HL-60/S4 (cell line): ENCODE results near the gene KLF18.
"Not testable (repeated sequence)": the region's sequence is repeated elsewhere in the genome, so short reads cannot be mapped to it uniquely, and the experiment has no call there.

ENCODE experiments used
- in situ Hi-C: fragments of 300-500 bp; cut with MboI; formaldehyde crosslinking; loops from 2 replicates; pipeline ENCODE4 v1.14.3; 2022; ENCODE audit warnings: low sequenced_read_pairs

The KLF18 gene

DNA sequence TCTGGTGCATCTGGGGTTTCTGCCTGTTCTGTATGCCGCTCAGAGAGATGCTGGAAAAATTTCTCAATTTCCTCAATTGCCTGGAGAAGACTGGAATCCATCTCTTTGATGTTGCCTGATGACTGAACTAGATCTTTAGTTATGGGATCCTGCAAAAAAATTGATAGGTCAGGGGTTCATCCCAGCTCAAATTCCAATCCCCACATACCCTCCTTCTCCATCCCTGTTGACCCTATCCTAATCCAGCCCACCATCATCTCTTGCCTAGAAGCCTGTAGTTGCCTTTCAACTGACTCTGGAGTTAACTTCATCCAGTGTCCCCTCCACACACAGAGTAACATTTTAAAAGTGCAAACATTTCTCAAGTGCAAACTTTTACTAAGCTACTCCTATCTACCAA, at the start of gene KLF18:
TSS of gene KLF18 (minus strand) at position 101 of the 400 bp plus-strand sequence. CDS start at position 101, 0 bp downstream.
- in situ Hi-C loops, result no loop called here

DNA sequence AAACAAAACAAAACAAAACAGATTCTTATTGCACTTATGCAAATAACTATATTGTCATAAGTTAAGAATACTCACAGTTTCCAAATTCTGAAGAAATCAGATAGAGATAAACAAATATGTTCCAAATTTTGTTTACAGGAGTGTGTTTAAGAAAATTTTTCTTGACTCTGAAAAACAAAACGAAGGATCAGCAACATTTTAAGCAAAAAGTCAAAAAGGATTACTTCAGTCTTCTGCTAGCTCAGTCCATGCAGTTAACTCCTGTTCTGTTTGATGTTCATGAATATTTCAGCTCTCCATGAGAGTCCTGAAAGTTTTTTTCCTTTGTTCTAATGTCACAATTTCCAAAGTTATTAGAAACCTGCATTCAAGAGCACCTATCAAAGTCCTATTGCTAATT, 33.2 kb upstream of the KLF18 start:
- in situ Hi-C loops, result no loop called here

DNA sequence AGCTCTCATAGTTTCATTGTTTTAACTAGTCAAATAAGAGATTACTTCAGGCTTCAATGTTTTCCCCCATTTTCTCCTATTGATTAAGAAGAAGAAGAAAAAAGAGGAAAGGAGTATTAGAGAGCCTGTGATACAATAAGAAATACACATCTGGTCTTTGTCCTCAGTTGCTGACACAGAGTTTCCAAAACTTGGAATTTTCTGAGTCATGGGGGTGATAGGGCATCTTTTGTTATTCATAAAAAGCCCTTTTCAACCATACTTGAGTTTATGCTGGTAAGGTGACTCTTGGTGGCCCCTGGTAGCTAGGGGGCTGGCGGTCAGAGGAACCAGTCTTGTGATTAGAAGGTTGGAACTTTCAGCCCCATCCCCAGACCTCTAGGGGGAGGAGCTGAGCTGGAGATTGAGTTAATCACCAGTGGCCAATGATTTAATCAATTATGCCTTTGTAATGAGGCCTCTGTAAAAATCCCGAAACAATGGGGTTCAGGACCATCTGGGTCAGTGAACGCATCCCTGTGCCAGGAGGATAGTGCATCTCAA, 28.9 kb upstream of the KLF18 start:
- in situ Hi-C loops, result no loop called here

DNA sequence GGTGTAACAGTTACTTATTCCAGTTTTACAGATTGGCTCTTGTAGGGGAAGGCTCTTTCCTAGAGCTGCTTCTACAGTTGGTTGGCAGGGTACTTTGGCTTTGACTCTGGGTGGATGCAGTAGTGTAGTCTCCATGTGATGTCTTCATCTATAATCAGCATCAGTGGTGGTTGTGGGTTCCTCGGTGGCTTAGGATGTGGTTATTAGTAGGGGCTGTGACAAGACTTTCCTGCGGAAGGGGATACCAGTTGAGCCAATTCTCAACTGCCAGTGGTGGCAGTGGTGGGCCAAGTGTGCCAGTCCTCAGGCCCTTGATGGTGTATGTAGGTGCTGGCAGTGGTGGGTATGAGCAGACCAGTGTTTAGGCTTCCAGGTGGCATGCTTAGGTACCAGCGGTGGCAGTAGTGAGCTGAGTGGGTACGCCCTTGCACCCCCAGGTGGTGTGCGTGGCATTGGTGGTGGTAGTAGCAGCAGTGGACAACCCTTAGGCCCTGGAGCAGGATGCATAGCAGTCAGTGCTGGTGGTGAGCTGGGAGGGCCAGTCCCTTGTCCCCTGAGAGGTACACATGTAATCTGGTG, 27.2 kb upstream of the KLF18 start:
- in situ Hi-C loops, result no loop called here

DNA sequence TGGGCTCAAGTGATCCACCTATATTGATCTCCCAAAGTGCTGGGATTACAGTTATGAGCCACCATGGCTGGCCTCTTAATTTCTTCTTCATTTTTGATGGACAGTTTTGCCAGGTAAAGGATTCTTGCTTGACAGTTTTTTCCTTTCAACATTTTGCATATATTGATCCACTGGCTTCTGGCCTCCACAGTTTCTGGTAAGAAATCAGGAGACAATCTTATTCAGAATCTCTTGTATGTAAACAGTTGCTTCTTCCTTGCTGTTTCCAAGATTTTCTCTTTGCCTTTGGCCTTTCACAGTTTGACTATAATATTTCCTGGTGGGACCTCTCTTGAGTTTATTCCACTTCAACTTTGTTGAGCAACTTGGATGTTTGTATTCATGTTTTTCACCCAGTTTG, 20.1 kb upstream of the KLF18 start:
- in situ Hi-C loops, result no loop called here

DNA sequence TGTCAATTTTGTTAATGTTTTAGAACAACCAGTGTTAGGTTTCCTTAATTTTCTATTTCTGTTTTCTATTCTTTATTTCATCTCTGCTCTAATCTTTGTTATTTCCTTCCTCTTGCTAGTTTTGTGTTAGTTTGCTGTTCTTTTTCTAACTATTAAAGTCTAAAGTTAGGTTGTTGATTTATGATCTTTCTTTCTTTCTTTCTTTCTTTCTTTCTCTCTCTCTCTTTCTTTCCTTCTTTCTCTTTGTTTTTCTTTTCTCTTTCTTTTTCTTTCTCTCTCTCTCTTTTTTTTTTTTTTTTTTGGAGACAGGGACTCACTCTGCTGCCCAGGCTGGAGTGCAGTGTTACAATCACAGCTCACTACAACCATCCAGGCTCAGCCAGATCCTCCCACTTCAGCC, 17.4 kb upstream of the KLF18 start:
- in situ Hi-C loops, result no loop called here

DNA sequence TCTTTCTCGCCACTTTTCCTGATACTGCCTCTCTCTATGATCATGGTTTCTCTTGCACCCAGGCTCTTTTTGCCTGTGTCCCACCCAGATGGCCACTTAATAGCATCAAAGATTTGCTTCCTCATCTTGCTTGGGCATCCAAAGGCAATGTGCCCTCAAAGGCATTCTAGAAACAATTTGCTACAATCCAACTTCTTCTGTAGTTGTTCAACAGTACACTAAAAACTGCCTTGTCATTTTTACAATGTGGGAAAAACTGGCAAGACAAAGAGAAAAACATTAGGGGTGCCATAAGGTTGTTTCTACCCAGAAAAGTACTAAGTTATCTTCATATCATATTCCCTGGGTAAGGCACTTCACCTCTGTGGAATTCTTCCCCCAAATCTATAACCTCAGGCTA, 16.5 kb upstream of the KLF18 start:
- in situ Hi-C loops, result no loop called here

DNA sequence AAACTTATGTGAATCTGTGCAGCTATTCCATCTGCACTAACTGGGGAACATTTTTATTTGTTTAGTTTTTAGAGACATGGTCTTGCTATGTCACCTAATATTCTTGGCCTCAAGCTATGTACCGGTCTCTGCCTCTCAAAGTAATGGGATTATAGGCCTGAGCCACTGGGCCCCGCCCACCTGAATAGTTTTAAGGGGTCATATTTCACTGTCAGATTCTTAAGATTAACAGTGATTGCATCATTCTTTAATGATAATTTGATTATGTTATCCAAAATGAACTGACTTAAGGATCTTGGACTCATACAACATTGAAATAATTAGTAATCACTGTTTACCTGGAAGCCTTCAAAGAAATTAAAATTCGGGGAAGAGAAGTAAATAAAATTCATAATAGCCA, 12.6 kb upstream of the KLF18 start:
- in situ Hi-C loops, result no loop called here

DNA sequence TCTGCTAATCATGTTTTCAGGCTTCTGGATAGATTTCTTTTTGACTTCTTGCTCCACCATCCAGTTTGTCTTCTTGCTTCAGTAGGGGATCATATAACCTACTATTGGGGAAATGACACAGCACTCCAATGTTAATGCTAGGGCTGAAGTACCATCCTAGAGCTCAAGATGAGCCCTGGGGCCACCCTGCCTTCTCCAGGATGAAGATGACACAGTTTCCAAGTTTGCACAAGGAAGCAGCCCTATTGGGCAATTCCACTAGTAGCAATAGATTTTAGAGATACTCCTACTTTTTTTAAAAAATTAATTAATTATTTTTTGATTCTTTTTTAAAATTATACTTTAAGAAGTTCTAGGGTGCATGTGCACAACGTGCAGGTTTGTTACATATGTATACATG, 11.3 kb upstream of the KLF18 start:
- in situ Hi-C loops, result no loop called here

DNA sequence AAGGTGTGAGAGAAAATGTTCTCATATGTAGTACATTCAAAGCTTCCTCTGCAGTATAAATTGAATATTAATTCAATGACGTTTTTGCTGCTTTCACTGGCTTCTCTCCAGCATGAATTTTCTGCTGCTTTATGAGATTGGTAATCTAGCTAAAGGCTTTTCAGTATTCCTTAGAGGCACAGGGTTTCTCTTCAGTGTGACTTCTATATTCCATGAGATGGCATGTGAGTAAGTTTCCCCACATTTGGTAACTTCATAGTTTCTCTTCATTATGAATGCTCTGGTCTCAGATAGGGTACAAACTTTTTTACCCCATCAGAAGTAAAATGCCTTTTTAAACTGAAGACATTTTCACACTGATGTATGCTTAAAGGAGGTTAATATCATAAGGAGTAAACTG, 10.4 kb upstream of the KLF18 start:
- in situ Hi-C loops, result no loop called here

DNA sequence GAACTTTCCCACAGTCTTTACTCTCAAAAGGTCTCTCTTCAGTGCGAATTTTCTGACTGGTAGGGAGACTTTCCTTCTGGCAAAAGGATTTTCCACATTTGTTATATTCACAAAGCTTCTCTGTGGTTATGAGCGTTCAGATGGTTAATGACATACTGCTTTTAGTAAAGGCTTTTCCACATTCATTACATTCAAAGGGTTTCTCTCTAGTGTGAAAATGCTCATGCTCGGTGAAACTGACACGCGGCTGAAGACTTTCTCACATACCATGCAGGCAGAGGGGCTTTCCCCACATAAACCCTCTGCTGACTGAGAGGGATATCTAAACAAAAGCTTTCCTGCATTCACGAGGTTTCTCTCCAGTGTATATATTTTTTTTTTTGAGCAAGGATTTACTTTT, 9.9 kb upstream of the KLF18 start:
- in situ Hi-C loops, result no loop called here

DNA sequence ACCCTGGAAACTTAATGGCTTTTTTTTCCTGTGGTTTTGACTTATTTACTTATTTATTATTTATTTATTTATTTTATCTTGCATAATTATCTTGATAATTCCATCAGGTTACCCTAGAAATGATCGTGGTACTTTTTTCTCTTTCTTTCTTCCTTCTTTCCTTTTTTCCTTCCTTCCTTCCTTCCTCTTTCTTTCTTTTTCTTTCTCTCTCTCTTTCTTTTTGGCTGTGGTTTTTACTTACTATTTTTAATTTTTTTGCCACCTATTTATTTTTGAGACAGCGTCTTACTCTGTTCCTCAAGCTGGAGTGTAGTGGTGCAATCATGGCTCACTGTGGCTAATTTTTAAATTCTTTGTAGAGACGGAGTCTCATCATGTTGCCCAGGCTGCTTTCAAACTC, 6.2 kb upstream of the KLF18 start:
- in situ Hi-C loops, result no loop called here

DNA sequence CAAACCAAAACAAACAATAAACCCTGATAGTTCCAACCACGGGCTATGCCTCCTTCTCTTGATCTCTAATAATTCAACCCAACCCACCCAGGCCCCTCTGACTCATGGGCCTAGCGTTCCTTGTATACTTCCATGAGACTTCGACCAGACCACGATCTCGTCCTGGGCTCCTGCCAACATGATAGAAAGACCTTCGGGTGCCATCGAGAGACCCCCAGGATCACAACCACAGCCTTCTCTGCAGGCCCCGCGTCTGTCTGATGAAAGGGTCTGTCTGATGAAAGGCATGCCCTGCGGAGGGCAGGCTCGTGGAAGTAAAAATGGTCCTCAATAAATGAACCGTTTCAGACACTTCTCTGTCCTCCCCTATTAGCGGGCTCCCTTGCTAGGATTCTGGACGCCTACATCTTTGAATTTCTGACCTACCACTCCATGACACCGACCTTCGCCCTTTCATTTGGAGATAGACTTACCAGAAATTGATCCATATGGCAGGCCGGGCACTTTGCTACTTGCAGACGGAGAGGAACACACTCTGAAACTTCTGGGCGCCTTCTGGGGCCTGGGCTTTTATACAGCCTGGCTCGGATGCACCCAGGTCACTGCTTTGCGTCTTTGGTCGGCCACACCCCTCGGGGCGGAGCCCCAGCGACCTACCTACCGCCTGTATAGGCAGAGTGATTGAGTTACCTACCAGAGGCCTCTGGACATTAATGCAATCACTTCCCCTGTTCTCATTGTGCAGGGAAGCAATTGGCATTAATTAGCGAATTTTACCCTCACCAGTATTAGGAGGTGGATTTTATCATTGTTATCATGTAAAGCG, 5.3 kb upstream of the KLF18 start:
- in situ Hi-C loops, result no loop called here

DNA sequence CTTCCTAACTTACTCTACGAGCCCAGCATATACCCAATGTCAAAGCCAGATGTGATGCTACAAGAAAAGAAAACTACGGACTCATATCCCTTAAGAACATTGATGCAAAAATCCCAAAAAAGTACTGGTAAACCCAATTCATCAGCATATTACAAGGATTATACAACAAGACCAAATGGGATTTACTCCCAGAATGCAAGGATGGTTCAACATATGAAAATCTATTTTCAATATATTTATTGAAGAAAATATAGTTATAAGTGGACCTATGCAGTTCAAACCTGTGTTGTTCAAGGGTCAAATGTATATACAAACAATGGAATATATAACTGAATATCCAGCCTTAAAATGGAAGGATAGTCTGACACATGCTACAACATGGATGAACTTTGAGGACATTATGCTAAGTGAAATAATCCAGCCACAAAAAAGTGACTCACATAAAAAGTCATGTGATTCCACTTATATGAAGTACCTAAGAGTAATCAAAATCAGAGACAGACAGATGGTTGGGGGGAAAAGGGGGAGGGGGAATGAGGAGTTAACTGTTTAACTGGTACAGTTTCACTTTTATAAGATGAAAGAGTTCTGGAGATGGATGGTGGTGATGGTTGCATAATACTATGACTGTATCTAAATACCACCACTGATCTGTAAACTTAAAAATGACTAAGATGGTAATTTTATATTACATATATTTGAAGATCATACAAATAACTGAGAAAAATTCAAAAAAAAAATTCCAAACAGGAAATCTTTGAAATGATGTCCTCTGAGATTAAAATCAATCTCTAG, 3.7 kb upstream of the KLF18 start:
- in situ Hi-C loops, result no loop called here

DNA sequence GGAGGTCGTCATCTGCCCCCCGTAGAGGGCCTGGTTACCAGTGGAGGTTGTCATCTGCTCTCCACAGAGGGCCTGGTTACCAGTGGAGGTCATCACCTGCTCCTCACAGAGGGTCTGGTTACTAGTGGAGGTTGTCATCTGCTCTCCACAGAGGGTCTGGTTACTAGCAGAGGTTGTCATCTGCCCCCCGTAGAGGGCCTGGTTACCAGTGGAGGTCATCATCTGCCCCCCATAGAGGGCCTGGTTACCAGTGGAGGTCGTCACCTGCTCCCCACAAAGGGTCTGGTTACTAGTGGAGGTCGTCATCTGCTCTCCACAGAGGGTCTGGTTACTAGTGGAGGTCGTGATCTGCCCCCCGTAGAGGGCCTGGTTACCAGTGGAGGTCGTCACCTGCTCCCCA, 1.9 kb downstream of the KLF18 start:
- in situ Hi-C loops, result not testable (repeated sequence)

DNA sequence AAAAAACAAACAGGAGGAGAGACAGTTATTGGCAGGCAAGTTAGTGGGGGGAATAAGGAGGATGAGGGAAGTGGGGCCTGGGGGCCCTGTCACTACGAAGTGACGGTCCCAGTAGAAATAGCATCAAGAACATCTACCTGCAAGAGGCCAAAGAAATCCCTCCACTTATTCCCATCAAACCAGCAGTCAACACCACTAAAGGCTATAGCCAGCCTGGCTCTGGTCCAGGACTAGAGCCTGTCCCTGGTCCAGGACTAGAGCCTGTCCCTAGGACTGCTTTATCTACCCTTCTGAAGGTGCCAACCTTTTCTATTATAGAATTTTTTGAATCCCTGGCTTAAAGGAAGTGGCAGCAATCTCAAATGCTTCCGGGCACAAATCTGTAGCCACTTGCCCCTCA, 3.2 kb downstream of the KLF18 start:
- in situ Hi-C loops, result no loop called here

DNA sequence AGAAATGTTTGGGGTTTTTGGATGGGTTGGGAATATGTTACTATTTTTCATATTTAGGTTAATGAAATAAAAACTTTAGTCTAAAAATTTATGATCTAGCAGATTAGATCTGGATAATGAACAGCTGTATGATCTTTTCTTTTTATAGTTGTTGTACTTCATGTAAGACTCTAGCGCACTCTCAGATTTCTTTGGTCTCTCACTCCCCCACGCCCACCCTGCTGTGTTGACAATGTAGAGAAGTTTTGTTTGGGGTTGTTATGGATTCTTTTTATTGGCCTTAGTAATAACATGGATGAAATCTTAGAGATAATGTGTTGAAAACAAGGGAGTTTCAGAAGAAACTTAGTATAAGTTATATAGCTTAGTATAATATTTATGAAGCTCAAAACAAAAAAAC, 5.5 kb downstream of the KLF18 start:
- in situ Hi-C loops, result no loop called here

DNA sequence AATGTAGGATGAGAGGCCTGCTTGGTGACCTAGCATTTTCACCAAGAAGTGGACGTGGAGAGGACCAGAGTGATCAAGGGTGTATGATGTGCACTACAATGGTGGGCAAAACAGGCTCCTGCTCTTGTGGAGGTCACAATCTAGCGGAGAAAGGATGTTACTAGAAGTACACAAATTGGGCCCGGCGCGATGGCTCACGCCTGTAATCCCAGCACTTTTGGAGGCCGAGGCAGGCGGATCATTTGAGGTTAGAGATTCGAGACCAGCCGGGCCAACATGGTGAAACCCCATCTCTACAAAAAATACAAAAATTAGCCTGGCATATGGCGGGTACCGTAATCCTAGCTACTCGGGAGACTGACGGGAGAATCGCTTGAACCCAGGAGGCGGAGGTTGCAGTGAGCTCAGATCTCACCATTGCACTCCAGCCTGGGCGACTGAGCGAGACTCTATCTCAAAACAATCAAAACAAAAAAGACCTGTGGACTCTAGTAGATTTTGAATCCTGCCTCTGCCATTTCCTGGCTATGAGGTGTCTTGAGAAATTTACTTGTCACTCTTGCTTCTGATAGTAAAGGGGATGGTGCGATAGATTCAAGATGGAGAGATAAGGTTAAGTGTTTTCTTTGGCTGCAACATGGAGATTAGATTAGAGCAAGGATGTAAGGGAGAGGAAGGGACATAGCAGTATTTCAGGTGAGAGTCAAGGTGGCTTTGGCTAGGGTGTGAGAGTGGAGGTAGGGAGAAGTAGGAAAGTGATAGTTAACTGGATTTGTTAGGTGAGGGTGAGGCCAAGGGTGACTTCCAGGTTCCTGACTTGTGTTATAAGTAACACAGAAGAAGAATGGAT, 7.1 kb downstream of the KLF18 start:
- in situ Hi-C loops, result no loop called here

DNA sequence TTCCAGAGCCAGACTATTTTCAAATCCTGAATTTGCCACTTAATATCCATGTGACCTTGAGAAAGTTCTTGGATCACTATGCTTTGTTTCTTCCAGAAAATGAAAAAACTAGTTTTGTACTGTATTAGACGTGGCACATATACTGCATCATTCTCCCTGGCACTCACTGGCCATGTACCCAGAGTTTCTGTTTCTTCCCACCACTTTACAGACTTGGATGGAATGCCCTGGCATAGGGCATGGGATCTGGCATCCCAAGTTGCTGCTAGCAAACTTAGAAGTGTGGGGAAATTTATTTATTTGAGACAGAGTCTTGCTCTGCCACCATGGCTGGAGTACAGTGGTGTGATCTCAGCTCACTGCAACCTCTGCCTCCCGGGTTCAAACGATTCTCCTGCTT, 10.0 kb downstream of the KLF18 start:
- in situ Hi-C loops, result no loop called here

DNA sequence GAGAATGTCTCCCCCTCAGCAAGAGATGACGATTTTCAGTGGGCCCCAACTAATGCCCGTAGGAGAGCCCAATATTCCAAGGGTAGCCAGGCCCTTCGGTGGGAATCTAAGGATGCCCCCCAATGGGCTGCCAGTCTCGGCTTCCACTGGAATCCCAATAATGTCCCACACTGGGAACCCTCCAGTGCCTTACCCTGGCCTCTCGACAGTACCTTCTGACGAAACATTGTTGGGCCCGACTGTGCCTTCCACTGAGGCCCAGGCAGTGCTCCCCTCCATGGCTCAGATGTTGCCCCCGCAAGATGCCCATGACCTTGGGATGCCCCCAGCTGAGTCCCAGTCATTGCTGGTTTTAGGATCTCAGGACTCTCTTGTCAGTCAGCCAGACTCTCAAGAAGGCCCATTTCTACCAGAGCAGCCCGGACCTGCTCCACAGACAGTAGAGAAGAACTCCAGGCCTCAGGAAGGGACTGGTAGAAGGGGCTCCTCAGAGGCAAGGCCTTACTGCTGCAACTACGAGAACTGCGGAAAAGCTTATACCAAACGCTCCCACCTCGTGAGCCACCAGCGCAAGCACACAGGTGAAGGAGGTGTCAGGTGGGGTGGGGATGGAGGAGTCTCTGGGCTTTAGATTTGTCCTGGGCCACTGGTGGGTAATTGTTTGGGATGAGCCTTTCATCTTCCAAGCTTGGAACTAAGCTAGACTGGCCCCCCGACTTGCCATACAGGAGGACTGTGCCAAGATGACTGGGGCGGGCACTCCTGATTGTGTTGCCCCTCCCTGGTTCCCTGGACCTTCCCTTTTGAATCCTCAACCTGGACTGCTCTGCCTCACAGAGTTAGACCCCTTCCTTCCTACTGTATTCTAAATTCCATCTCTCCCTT, 11.6 kb downstream of the KLF18 start:
- in situ Hi-C loops, result no loop called here
